GM18526 (cell line): ENCODE measurements around the gene NEXN.

ENCODE experiments used
- POLR2A ChIP-seq: IDR thresholded peaks from 3 replicates; pipeline ENCODE4 v1.6.1; 2011; ENCODE audit not compliant: insufficient read length; ENCODE audit errors: extremely low read depth

NEXN gene

GRCh38 chr1:77888781-77889642 is 588 bp downstream of the NEXN start:
- no peak for TF ChIP-seq POLR2A

- no peak for TF ChIP-seq POLR2A
Measured at GRCh38 chr1:77889671-77890070, 1.2 kb downstream of the NEXN start.

GRCh38 chr1:77891200-77891599 is 2.8 kb downstream of the NEXN start:
- TF ChIP-seq POLR2A, result no peak

- TF ChIP-seq POLR2A, result no peak
Measured at GRCh38 chr1:77899647-77900320, 11.4 kb downstream of the NEXN start.

- TF ChIP-seq POLR2A, result no peak
Measured at GRCh38 chr1:77900687-77901293, 12.4 kb downstream of the NEXN start.

- TF ChIP-seq POLR2A, result no peak
Measured at GRCh38 chr1:77905603-77906002, 17.2 kb downstream of the NEXN start.

- TF ChIP-seq POLR2A, result no peak
Measured at GRCh38 chr1:77906019-77906545, 17.7 kb downstream of the NEXN start.

GRCh38 chr1:77906624-77907023 is 18.2 kb downstream of the NEXN start:
- no peak for TF ChIP-seq POLR2A

GRCh38 chr1:77910116-77910515 is 21.7 kb downstream of the NEXN start:
- no peak for TF ChIP-seq POLR2A

- no peak for TF ChIP-seq POLR2A
Measured at GRCh38 chr1:77925518-77925917, 37.1 kb downstream of the NEXN start.

GRCh38 chr1:77925956-77926355 is 37.5 kb downstream of the NEXN start:
- TF ChIP-seq POLR2A, result no peak

GRCh38 chr1:77926561-77927357 is 38.3 kb downstream of the NEXN start:
- no peak for TF ChIP-seq POLR2A

- no peak for TF ChIP-seq POLR2A
Measured at GRCh38 chr1:77927414-77927813, 39.0 kb downstream of the NEXN start.

- TF ChIP-seq POLR2A, result no peak
Measured at GRCh38 chr1:77929806-77930205, 41.4 kb downstream of the NEXN start.

- no peak for TF ChIP-seq POLR2A
Measured at GRCh38 chr1:77938651-77939050, 50.2 kb downstream of the NEXN start.
